Measurements from ENCODE around the gene SEC14L5.

SEC14L5 gene

DNA sequence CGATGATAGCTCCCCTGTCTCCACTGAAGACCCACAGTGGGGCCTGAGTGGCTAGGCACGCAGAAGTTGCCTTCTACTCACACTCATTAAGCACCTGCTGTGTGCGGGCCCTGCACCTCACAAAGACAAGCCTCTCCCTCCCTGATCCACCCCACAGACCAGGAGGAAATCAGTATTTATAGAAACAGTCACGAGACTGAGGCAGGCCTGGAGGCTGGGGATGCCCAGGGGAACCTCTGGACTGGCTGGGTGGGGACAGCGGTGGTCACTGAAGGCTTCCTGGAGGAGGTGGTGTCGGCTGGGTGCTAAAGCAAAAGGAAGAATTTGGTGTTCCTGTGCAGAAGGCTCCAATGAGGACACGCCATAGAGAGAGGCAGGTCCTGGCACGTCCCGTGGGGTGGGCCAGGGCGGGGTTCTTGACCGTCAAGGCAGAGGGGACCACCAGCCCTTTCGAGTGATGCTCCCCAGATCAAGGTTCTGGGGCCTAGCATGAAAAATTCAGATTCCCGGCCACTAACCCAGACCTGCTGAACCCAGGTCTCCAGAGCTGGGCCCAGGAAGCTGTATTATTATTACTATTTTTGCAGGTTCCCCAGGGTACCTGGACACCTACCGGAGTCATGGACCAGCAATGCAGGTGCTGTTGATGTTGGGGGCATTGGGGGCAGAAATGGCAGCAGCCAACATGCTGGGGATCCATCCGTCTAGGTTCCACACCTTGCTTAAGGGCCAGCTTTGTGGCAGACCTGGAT, 44.2 kb upstream of the SEC14L5 start:
- TF ChIP-seq CTCF (IDR thresholded peaks at IDR 0.05; ENCODE audit: low read depth, low read length, poor library complexity, severe bottlenecking) (no peak), EZH2phosphoT487 (IDR thresholded peaks at IDR 0.05; ENCODE audit: borderline replicate concordance, low read length) (no peak)
- Histone ChIP-seq H3K4me3 (ENCODE audit: low read length) (no peak overlapping the region), H4K20me1 (ENCODE audit: control insufficient read depth, insufficient read depth, low read depth, low read length) (no peaks in the 10 kb centered on the region), H3K36me3 (ENCODE audit: control insufficient read depth, low read length) (no peaks in the 10 kb centered on the region), H3K27me3 (ENCODE audit: control insufficient read depth, low read length) (no peaks in the 10 kb centered on the region), H3K27ac (ENCODE audit: low read depth, low read length) (no peak overlapping the region), H3F3A (ENCODE audit: control insufficient read depth, insufficient read depth) (no peaks in the 10 kb centered on the region), H3K9me3 (ENCODE audit: control insufficient read depth, insufficient read depth, low read length) (no peaks in the 10 kb centered on the region), H3K4me2 (ENCODE audit: low read length) (no peak overlapping the region), H3K9me2 (replicated peaks; ENCODE audit: control insufficient read depth, low read length) (no peaks in the 10 kb centered on the region), H3K4me1 (ENCODE audit: control insufficient read depth, low read length) (no peaks in the 10 kb centered on the region), H3K79me2 (ENCODE audit: control insufficient read depth, low read length) (no peaks in the 10 kb centered on the region)

DNA sequence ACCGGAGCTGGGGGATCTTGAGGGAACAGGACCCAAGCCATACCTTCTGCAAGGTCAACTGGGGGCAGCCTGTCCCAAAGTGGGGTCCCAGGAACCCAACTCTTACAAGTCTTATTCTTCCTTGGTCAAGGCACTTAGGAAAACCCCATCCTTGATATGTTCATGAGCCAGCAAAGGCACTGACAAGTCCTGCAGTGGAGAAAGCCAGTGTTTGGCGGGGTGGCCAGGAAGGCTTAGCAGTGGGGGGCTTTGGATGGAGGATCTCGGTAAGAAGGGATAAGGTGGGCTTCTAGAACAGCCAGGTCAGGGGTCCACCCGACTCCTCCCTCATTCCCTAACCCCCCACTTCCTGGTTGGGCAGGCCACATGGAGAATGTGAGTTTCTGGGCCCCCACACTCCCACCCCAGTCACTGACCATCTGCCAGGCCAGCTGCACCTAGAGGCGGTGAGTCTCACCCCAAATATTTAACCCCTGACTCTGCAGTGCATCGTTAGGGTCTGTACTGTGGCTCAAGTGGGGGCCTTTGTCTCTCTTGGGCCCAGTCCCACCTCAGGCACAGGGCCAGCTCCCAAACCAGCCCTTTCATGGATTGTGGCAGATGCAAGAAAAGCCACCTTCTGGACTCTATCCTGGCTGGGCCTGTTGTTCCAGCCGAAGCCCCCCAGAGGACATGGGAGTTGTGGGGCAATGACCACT, 43.5 kb upstream of the SEC14L5 start:
- H3K9me2 ChIP-seq (replicated peaks; ENCODE audit: control insufficient read depth, low read length), result no peaks in the 10 kb centered on the region
- no peak overlapping the region for H3K4me2 ChIP-seq (ENCODE audit: low read length)
- no peaks in the 10 kb centered on the region for H3K27me3 ChIP-seq (ENCODE audit: control insufficient read depth, low read length)
- no peak overlapping the region for H3K4me3 ChIP-seq (ENCODE audit: low read length)
- no peaks in the 10 kb centered on the region for H3K79me2 ChIP-seq (ENCODE audit: control insufficient read depth, low read length)
- H4K20me1 ChIP-seq (ENCODE audit: control insufficient read depth, insufficient read depth, low read depth, low read length), result no peaks in the 10 kb centered on the region
- no peak overlapping the region for H3K27ac ChIP-seq (ENCODE audit: low read depth, low read length)
- no peaks in the 10 kb centered on the region for H3F3A ChIP-seq (ENCODE audit: control insufficient read depth, insufficient read depth)
- H3K36me3 ChIP-seq (ENCODE audit: control insufficient read depth, low read length), result no peaks in the 10 kb centered on the region
- TF ChIP-seq EZH2phosphoT487 (IDR thresholded peaks at IDR 0.05; ENCODE audit: borderline replicate concordance, low read length) (no peak), CTCF (IDR thresholded peaks at IDR 0.05; ENCODE audit: low read depth, low read length, poor library complexity, severe bottlenecking) (no peak)
- H3K4me1 ChIP-seq (ENCODE audit: control insufficient read depth, low read length), result no peaks in the 10 kb centered on the region
- no peaks in the 10 kb centered on the region for H3K9me3 ChIP-seq (ENCODE audit: control insufficient read depth, insufficient read depth, low read length)

DNA sequence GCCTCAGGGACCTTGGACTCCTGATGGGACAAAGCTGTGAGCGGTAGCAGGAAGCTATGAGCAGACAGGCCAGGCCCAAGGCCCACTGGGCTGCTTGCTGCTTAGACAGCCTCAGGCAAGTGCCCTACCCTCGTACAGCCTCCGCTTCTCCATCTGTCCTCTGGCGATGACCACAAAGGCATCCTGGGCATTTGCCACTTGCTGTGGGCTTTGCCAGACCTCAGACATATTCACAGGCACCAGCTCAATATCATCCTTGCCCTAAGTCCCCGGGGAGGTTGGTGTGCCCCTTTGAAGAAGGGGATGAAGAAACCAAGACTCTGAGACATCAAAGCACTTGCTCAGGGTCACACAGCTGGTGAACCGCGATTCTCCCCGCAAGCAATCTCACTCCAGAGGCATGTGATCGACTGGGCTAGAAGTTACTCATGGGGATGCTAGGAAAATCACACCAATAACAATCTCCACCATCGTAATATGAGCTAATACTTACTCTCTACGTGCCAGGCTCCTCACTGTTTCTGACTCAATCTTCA, 42.8 kb upstream of the SEC14L5 start:
- Histone ChIP-seq H3K27ac (ENCODE audit: low read depth, low read length) (no peak overlapping the region), H3K4me3 (ENCODE audit: low read length) (no peak overlapping the region), H3K36me3 (ENCODE audit: control insufficient read depth, low read length) (no peaks in the 10 kb centered on the region), H3K9me3 (ENCODE audit: control insufficient read depth, insufficient read depth, low read length) (no peaks in the 10 kb centered on the region), H3F3A (ENCODE audit: control insufficient read depth, insufficient read depth) (no peaks in the 10 kb centered on the region), H3K79me2 (ENCODE audit: control insufficient read depth, low read length) (no peaks in the 10 kb centered on the region), H3K4me1 (ENCODE audit: control insufficient read depth, low read length) (no peaks in the 10 kb centered on the region), H4K20me1 (ENCODE audit: control insufficient read depth, insufficient read depth, low read depth, low read length) (no peaks in the 10 kb centered on the region), H3K27me3 (ENCODE audit: control insufficient read depth, low read length) (no peaks in the 10 kb centered on the region), H3K4me2 (ENCODE audit: low read length) (no peak overlapping the region), H3K9me2 (replicated peaks; ENCODE audit: control insufficient read depth, low read length) (no peaks in the 10 kb centered on the region)
- TF ChIP-seq CTCF (IDR thresholded peaks at IDR 0.05; ENCODE audit: low read depth, low read length, poor library complexity, severe bottlenecking) (no peak), EZH2phosphoT487 (IDR thresholded peaks at IDR 0.05; ENCODE audit: borderline replicate concordance, low read length) (no peak)

Data from DOHH2 (cell line).